Endometrium (tissue), 2 donors: ENCODE data around the gene RAB7A.
"Not testable (repeated sequence)": the region's sequence is repeated elsewhere in the genome, so short reads cannot be mapped to it uniquely, and the experiment has no call there.

Source experiments
- FAIRE-seq: peaks from 2 replicates; lab custom pipeline; 2012; peaks lifted over from hg19 to GRCh38; lab: Jason Lieb, UNC
- donor health status: control.
- donor health status: control.

RAB7A gene

DNA sequence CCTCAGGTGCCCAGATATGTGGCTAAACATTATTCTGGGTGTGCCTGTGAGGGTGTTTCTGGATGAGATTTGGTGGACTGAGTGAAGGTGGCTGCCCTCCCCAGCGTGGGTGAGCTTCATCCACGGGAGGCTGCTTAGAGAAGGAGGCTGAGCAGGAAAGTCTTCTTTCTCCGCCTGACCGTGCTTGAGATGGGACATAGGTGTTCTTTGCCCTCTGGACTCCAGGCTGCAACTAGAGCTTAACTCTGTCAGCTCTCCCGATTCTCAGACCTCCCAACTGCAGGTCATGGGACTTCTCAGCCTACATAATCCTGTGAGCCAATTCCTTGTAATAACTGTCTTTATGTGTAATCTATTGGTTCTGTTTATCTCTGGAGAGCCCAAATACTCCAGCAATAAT, 34.1 kb downstream of the RAB7A start:
- no peak for FAIRE-seq

DNA sequence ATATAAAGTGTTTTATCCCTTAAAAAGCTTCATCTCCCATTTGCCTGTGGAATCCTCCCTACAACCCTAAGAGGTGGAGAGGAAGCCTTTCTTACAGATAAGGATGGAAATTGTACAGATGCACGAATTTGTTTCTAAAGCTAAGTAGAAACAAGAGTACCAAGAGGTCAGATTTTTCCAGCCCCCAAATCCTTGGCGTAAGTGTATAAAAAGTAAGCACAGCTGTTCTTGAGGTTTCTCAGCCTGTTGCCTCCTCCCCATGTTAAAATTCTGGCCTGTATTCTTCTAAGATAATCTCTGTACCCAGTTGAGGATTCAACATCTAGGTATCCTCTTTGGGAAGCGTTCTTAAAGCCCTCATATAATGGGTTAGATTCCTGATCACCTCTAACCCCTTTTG, 34.9 kb downstream of the RAB7A start:
- no peak for FAIRE-seq

DNA sequence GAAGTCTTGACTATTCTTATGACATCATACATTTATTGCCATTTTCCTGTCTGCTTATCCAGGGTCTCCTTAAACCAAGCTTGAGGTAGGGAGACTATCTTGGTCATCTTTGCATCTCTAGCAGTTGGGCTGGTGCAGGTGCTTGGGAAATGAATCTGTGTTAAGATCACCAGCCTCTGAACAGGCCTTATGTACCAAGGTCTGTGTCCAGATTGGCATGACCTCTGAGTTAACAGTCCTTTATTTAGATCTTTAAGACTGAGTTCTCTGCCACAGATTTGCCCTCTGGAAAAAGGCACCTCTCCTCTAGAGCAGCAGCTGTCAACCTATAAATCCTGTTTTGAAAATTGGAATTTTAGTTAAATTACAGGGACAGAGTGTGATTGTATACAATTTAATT, 35.4 kb downstream of the RAB7A start:
- no peak for FAIRE-seq

DNA sequence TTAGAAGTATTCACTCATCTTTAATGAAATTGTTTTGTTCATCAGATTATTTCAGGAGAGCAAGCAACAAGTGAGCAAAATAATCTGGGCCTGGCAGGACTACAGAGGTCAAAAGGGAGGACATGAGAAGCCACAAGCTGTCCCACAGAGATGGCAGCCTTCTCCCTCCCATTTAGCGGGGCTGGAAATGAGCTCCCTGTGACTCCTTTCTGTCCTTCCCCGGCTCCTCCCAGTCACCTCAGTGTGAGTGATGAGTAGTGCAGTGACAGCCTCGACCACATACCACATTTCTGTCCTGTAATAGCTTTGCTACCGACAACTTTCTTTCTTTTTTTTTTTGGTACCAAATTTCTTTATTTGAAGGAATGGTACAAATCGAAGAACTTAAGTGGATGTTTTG, 38.0 kb downstream of the RAB7A start:
- no peak for FAIRE-seq

DNA sequence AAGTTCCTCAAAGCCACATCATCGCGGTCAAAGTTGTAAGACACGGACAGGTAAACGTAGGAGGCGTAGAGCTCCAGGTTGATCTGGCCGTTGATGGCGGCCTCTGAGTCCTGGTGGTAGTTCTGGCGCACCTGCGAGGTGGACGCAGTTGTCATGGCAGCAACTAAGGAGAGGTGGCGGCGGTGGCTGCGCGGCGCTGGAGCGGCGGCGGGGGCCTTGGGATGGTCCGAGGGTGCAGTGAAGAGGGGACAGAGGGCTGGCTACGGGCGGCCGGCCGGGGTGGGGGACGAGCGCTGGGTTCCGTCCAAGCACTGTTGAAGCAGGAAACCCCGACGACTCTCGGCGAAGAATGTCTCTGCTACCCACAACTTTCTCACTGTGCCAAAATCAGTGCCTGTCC, 38.9 kb downstream of the RAB7A start:
- FAIRE-seq: no peak

DNA sequence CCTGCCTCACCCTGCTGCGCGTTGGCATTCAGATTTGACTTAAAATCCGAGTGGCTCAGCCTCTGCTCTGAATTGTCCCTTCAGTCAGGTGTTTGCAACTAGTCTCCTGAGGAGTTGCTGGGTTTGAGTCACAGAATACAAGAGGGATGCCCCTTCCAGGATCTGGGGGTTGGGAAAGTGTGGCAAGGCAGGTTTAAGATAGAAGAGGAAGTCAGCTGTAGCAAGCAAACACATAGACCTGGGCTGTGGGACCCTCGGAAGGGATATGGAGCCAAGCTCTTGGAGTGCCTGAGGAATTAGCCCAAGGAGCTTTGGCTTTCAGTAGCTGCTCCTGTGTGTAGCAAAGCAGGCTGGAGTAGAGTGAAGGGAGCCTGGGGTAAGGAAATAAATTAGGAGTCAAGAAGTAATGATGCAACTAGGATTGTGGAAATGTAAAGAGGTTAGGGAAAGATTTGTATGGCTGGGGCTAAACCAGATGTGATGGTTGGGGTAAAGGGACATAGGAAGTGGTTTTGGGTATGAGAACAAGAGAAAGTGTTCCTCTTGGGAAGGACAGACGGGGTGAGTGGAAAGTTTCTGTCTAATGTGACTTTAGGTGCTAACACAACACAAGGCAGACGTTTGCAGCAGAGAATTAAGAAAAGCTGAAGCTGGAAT, 41.2 kb downstream of the RAB7A start:
- FAIRE-seq: no peak

DNA sequence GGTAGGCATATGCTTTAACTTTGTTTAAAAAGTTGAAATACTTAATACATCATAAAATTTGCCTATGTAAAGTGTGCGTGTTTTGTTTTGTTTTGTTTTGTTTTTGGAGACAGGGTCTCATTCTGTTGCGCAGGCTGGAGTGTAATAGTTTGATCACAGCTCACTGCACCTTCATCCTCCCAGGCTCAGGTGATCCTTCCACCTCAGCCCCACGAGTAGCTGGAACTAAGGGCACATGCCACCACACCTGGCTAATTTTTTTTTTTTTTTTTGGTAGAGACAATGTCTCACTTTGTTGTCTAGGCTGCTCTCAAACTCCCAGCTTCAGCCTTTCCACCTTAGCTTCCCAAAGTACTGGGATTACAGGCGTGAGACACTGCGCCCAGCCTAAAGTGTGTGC, 42.5 kb downstream of the RAB7A start:
- no peak for FAIRE-seq

DNA sequence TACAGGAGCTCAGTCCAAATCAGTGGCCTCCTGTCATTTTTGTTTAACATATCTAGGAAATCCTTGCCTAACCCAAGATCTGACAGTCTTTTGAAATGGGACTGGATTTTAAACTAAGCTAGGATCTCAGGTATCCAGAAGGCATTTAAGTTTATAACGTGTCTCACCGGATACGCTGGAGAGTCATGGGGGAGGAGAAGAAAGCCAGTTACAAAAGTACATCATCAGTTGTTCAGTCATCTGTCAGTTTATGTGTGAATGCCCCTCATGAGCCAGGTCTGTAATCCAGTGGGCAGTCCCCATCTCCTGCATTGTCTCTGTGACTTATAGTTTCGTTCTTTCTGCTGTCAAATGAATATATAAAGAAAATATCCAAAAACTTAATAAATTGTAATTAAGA, 44.4 kb downstream of the RAB7A start:
- FAIRE-seq: no peak

DNA sequence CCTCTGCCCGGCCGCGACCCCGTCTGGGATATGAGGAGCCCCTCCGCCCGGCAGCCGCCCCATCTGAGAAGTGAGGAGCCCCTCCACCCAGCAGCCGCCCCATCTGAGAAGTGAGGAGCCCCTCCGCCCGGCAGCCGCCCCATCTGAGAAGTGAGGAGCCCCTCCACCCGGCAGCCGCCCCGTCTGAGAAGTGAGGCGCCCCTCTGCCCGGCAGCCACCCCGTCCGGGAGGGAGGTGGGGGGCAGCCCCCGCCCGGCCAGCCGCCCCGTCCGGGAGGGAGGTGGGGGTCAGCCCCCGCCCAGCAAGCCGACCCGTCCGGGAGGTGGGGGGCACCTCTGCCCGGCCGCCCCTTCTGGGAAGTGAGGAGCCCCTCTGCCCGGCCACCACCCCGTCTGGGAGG, 47.2 kb downstream of the RAB7A start:
- not testable (repeated sequence) for FAIRE-seq

DNA sequence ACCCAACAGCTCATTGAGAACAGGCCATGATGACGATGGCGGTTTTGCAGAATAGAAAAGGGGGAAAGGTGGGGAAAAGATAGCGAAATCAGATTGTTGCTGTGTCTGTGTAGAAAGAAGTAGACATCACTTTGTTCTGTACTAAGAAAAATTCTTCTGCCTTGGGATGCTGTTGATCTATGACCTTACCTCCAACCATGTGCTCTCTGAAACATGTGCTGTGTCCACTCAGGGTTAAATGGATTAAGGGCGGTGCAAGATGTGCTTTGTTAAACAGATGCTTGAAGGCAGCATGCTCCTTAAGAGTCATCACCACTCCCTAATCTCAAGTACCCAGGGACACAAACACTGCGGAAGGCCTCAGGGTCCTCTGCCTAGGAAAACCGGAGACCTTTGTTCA, 47.6 kb downstream of the RAB7A start:
- not testable (repeated sequence) for FAIRE-seq

DNA sequence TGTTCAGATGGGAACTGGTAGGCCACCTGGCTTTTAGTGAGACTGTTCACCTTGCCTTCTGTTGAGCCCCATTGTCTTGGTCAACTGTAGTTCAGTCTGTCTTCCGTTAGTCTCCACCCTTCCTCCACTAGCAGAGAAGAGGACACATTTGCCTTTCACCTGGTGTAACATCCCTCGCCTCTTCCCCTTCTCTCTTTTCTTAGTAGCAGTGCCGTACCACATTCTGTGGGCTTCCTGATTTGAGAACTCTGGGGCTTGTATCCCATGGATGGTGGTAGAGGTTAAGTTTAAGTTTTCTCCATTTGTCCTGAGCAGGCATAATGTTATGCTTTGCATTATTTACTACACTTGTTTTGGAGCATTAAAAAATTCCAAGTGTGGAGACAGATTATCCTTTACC, 49.3 kb downstream of the RAB7A start:
- FAIRE-seq: no peak

DNA sequence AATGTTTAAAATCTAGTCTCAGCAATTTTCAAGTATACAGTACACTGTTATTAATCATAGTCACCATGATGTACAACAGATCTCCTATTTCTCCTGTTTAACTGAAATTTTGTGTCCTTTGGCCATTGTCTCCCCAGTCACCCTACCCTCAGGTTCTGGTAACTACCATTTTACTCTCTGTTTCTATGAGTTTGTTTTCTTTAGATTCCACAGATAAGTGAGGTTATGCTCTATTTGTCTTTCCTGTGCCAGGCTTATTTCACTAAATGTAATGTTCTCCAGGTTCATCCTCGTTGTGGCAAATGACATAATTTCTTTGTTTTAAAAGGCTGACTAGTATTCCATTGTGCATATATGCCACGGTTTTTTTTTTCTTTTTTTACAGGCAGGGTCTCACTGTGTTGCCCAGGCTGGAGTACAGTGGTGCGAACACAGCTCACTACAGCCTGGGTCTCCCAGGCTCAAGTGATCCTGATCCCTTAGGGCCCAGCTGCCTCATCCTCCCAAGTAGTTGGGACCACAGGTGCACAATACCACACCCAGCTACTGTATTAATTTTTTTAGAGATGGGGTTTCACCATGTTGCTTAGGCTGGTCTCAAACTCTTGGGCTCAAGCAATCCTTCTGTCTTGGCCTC, 50.0 kb downstream of the RAB7A start:
- no peak for FAIRE-seq

DNA sequence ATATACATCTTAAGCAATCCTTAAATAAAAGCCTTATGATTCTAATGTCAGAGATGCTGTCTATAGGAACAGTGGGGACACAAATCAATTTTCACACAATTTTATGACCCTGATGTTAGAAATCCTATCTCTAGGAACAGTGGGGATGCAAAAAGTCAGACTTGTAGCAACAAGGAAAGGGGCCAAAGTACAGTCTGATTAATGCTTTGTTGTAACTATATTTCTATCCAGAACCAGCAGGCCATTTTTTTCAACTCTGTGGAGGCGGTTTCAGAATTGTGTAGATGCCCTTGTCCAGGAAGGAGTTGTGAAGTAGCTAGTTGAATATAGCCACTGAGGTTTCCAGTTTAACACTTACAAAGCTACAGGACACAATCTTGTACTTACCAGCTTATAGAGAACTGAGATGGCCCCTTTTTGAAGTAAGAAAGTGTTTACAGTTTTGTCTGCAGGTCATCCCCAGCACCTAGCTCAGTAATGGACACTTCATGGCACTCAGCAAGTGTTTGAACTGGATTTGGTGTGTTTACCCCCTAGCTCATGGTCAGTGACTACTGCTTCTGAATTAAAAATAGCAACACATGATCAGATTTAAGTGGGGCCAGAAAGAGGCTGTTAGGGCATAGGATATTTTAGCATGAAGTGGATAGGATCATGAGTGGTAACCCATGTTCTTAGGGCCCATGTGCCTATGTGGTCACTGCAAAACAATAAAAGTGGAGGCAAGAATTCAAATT, 54.3 kb downstream of the RAB7A start:
- FAIRE-seq: no peak

DNA sequence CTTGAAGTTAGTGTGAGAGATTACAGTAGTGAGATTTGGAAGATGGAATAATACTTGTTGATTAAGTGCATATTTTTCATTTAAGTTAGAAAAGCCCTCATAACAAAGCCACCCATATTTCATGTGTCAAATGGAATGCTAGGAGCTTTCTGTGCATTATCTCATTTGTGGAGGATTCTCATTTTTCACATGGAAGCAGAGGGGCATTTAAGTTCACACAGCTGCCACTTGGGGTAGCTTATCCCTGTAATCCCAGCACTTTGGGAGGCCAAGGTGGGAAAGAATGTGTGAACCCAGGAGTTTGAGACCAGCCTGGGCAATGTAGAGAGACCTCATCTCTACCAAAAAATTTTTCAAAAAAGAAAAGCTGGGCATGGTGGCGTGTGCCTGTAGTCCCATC, 55.2 kb downstream of the RAB7A start:
- FAIRE-seq: no peak

DNA sequence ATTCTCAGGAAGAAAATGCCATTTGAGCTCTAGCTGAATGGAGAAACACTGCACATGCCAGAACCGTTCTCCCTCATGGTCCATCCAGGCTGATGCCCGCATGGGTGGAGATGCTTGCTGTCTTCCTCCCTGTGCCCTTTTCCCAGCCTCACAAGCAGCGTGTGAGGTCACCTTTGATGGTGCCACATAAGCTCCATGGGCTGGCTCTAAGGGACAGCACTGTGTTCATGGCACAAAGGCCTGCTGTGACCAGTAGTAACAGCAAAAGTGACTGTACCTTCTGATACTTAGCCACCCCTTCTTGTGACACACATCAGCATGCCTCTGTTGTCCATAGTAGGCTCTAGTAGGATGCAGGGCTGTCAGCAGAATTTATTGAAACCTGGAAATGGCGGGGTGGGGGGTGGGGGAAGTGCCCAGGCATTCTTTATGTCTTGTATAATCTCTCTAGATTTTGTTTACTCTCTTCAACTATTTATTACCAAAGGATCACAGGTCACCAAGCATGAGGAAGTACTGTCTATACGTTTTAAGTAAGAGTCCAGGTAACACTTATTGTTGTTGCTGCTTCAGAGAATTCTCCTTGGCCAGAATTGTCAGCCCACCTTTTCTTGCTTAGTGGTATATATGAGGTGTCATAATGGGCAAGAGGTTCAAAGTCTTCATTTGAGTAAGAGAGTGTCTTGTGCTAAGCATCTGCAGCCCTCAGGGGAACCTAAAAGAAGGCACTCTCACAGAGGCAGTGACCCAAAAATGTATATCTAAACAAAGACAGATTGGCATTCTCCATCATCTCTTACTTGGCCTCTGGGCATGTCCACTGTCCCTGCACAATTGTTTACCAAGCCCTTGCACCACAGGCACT, 56.5 kb downstream of the RAB7A start:
- FAIRE-seq: no peak

DNA sequence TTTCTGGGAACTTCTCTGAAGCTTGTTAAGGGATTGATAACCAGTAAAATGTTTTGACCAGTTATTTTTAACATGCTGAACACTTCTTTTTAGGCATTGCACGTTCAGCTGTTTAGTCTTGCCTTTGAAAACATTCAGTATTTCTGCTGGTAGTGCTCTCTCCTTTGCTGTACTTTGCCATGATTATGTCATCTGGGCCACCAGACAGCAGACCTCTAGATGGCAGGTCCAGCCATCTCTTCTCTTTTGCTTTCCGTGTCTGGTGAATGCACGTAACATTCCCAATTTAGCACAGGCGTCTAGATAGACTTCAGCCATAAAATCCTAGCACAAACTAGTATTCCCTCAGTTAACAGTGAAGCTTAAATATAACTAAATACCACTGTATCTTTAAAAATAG, 57.8 kb downstream of the RAB7A start:
- no peak for FAIRE-seq

DNA sequence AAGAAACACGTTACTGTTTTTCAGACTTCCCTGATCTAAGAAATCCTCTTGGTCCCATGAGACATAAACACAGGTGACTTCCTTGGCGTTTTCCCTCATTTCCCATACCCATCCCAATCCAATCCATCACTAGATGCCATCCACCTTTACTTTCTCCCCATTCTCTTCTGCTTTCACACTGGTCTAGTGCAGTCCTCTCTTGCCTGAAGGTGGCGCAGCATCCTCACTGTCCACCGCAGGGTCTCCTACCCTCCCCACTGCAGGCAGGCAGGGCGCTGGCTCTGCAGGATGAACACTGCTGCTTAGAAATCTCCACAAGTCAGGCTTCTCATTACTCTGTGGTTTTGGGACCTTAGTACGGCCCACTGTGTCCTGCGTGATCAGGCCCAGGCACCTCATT, 58.2 kb downstream of the RAB7A start:
- FAIRE-seq: no peak

DNA sequence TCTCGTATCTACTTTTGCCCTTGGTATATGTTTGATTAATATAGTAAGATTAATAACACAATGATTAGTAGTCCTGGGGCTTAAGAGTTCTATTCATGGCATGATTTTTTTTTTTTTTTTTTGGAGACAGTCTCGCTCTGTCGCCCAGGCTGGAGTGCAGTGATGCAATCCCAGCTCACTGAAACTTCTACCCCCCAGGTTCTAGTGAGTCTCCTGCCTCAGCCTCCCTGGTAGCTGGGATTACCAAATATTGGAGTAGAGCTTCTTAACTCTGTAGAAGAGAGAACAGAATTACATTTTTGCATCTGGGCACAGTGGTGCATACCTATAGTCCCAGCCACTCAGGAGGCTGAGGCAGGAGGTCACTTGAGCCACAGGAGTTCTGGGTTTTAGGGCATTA, 58.9 kb downstream of the RAB7A start:
- FAIRE-seq: no peak

DNA sequence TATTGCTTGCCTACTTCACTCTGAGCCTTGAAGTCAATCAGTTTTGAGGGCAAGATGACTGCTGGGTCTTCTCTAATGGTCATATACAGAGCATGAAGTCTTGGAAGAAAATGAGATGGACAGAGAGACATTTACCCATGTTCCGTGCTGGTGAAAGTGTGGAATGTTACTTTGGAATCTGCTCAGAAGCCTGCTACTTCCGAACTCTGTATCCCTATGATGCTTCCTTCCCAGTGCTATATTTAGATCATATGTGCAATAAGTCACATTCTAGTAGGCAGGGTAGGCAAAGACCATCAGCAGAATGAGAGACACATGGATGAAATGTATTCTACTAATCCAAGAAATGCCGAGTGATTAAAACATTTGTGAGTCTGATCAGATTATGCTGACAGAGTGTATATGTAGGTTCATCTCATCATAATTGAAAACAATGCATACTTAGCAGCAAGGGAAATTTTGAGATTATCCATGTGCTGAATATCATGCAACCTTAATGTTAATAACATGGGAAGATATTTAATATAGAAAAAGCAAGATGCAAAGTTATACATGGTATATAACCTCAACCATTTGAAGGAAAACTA, 60.5 kb downstream of the RAB7A start:
- FAIRE-seq: no peak

DNA sequence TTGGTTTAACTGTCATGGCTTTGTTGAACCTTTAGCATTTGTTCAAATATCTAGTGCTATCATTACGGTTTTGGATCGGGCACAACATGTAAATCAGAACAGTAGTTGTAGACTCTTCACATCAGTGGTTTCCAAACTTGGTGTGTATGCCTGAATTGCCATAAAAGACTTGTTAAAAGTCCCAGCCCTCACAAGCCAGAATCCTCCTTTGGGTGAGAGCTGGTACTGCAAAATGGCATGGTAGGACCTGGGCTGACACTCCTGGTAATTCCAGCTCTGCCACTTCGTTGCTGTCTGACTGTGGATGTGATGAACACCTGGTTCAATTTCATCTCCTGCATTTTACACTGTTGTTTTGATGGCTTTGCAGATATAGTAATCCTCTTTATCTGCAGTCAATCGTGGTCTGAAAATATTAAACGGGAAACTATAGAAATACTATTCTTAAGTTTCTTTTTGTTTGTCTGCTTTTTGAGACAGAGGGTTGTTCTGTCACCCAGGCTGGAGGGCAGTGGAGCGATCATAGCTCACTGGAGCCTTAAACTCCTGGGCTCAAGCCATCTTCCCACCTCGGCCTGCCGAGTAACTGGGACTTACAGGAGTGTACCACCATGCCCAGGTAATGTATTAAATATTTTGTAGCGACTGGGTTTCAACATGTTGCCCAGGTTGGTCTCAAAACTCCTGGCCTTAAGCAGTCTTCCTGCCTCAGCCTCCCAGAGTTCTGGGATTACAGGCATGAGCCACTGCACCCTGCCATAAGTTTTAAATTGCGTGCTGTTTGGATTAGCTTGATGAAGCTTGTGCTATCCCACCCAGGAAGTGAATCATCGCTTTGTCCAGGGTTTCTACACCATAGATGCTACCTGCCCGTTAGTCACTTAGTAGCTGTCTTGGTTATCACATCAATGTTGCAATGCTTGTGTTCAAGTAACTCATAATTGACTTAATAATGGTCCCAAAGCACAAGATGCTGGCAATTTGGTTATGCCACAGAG, 61.6 kb downstream of the RAB7A start:
- FAIRE-seq: no peak

DNA sequence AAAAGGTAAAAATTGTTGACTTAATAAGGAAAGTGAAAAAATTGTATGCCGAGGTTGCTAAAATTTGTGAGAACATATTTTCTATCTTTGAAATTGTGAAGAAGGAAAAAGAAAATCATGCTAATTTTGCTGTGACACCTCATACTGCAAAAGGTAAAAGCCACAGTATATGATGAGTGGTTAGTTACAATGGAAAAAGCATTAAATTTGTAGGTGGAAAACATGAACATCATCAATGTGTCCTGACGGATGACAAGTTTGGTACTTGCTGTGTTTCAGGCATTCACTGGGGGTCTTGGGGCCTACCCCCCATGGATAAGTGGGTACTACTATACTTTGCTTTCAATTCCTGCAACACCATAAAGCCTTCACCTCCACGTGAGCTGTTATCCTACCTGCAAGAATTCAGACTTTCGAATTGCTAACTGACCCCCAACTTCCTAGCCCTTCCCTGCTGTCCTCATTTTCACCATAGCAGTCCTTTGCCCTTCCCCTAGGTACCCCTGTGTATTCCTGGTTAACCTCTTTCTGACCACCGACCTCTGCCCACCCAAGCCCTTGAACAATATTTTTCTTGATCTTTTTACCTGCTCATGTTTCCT, 62.4 kb downstream of the RAB7A start:
- FAIRE-seq: no peak
